DMS 273 (cell line): ENCODE measurements around the gene CHST8.
A peak's percentile ranks its signal among the peaks of the same experiment; 100 is the strongest.

ENCODE experiments used
- DNase-seq: peaks from one replicate; lab custom pipeline; 2025; ENCODE audit not compliant: unreplicated experiment; lab: John Stamatoyannopoulos, UW

Gene CHST8

DNA sequence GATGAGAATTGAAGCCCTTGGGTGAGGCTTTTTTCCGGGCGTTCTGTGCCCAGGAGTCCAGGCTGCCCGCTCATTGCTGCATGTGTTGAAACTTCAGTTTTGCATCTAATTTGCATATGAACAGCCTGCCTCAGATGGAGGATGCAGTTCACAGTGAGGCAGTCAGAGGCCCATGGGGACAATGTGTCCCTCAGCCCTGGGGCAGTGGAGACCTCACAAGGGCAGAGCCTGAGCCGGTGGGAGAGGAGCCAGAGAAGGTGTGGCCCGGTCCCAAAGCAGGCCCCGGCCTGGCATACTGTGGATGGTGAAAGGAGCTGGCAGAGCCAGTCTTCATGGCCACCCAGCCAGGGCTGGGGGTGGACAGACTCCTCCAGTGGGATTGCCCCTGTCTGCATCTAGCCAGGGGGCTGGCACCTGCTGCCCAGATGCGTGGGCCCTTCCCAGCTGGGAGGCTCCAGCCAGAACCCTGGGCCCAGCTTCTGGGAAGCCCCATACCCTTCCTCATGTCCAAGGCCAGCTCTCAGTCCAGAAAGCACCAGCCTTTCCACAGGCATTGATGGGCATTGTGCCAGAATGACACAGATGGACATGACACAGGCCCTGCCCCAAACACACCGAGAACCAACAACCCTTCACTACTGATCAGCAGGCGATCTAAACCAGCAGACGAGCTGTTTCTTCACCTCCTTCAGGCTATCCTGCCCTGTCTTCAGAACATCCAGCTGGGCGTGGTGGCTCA, 142.0 kb downstream of the CHST8 start:
- peak; percentile 41 for DNase-seq

DNA sequence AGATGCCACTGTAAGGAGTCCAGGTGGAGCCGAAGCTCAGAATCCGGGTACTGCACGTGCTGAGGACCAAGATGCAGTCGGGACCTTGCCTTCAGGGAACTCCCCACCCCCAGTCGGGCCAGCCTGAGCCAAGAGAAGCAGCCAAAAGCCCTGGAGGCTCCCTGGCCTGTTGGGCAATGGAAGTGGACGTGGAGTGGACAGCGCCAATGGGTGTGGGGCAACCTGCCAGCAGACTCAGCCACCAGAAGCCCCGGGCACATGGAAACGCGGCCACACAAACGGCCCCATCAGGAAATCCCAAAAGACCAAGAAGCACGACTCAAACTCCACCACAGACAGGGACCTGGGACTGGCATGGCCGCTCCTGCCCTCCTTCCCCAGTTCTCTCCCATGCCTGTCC, 144.9 kb downstream of the CHST8 start:
- DNase-seq = no peak

DNA sequence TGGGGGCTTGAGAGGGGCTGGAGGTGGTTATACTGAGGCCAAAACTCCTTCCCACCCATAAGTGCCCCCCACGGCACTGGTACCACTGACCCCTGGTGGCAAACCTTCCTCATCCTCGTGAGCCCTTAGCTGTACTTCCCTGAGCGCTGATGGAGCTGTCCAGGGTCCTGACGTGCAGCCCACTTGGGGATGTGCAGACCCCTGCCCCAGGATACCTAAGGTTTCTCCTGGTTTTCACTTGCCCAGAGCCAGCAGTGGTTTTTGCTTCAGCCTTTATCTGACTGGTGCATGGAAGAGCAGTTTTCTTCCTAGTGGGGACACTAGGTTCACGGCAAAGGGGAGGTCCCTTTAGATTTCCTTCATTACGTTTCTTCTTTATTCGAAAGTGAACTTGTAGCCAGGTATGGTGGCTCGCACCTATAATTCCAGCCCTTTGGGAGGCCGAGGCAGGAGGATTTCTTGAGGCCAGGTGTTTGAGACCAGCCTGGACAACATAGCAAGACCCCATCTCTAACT, 146.2 kb downstream of the CHST8 start:
- peak; percentile 61 for DNase-seq

DNA sequence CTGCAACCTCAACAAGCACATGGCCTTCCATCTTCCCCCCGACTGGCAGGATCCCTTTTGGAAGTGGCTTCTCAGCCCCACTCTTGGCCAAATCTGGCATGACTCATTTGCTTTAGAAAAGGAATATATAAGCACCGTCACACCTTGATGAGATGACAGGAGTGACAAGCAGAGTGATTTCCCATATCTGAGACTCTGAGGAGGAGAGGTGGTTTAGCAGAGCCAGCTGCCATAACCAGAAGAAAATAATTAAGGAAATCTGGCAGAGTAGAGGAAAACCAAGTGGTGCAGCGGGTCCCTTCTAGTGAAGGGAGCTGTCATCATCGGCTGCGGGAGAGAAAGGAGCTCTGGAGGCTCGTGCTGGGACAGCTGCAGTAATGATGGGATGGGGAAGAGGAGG, 147.5 kb downstream of the CHST8 start:
- DNase-seq = no peak

DNA sequence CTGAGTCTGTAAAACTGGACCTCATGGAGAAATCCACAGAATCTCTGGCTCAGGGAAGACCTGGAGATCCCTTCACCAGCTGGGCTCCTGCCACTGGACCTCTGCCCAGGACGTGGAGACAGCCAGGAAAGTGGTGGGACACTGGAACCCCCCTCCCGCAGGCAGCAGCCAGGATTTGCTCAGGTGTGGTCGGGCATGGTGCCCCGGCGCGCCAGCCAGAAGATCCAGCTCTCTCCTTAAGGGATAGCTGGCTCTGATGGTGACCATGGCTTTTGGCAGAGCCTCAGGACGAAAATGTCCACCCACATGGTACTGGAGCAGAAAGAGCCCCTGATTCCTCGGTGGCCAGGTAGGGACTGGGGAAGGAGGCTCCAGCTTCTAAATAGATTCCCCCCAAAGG, 148.4 kb downstream of the CHST8 start:
- DNase-seq = no peak

DNA sequence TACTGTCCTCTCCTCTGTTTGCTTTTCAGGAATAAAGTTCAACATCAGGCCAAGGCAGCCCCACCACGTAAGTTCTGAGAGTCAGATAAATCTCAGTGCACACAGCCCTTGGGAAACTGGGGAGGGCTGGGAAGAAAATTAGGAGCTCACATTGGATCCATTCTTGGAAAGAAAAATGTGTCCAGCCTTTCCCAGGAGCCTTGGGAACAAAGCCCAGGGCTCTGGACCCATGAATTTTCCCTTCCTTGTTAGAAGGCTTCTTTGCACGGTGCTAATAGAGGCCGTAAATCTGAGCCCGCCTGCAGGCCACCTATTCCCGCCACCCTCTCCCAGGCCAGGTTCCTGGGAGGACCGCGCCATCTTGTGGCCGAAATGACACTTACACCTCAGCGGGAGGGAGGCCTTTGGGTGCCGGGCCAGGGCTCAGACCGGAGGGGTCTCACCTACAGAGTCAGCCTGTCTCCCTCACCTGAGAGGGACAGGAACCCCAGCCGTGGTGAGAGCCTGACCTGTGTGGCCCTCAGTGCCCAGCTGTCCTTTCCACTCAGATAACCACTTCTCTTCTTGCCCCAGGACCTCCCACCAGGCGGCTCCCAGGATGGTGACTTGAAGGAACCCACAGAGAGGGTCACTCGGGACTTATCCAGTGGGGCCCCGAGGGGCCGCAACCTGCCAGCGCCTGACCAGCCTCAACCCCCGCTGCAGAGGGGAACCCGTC, 149.8 kb downstream of the CHST8 start:
- peak; percentile 90 for DNase-seq

DNA sequence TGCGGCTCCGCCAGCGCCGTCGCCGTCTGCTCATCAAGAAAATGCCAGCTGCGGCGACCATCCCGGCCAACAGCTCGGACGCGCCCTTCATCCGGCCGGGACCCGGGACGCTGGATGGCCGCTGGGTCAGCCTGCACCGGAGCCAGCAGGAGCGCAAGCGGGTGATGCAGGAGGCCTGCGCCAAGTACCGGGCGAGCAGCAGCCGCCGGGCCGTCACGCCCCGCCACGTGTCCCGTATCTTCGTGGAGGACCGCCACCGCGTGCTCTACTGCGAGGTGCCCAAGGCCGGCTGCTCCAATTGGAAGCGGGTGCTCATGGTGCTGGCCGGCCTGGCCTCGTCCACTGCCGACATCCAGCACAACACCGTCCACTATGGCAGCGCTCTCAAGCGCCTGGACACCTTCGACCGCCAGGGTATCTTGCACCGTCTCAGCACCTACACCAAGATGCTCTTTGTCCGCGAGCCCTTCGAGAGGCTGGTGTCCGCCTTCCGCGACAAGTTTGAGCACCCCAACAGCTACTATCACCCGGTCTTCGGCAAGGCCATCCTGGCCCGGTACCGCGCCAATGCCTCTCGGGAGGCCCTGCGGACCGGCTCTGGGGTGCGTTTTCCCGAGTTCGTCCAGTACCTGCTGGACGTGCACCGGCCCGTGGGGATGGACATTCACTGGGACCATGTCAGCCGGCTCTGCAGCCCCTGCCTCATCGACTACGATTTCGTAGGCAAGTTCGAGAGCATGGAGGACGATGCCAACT, 150.5 kb downstream of the CHST8 start:
- no peak for DNase-seq

DNA sequence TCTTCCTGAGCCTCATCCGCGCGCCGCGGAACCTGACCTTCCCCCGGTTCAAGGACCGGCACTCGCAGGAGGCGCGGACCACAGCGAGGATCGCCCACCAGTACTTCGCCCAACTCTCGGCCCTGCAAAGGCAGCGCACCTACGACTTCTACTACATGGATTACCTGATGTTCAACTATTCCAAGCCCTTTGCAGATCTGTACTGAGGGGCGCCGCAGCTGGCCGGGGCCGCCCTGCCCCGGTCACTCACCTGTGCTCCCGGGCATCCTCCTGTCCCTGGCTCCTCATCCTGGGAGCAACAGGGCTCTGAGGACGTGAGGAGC, 151.1 kb downstream of the CHST8 start:
- no peak for DNase-seq

DNA sequence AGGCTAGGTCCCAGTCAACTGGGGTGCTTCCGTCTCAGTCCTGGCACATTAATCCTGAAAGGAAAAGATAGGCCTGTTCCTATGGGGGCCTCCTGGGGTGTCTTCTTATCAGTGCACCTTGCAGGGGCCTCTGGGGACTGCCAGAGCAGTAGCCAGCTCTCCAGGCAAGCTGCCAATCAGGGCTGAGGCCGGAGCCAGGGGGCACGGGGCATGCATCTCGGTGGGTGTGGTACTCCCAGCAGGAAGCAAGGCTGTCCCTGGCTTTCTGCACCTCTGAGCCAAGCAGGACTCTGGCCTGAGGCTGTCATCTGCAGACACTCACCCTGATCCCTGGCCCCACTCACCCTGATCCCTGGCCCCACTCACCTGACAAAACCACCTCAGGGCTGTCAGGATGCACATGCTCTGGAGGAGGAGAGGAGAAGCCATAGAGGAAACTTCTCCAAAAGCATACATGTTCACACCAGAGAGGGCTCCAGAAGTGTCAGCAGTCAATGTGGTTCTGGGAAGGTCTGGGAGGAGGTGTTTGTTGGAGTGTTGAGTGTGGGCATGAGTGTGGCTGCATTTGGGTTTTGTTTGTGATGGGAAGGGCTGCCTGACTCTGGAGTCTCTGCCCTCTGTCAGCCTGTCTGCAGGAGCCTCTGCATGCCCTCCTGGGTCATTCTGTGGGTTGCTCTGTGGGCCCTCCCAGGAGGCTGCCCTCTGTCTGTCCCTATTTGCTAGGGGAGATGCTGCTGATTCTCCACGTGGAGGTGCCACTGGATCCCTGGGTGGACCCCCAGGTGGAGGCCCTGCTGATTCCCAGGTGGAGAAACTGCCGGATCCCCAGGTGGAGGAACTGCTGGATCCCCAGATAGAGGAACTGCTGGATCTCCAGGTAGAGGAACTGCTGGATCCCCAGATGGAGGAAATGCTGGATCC, 152.2 kb downstream of the CHST8 start:
- no peak for DNase-seq

DNA sequence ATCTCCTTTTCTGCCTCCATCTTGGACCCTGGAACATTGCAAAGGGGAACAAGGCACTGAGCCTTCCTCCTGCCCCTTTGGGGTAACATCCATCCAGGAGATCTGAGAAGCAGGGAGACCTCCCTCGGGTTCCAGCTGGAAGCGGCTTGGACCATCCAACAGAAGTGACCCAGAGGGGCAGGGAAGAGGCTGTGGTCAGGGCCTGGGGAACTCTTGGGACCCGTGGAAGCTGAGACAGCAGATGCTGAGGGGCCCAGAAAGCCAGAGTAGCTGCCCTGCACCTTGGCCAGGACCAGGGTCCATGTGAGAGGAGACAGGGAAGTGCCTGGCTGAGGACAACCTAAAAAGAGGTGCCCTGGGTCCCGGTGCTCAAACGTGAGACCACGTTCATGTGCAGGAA, 153.0 kb downstream of the CHST8 start:
- no peak for DNase-seq

DNA sequence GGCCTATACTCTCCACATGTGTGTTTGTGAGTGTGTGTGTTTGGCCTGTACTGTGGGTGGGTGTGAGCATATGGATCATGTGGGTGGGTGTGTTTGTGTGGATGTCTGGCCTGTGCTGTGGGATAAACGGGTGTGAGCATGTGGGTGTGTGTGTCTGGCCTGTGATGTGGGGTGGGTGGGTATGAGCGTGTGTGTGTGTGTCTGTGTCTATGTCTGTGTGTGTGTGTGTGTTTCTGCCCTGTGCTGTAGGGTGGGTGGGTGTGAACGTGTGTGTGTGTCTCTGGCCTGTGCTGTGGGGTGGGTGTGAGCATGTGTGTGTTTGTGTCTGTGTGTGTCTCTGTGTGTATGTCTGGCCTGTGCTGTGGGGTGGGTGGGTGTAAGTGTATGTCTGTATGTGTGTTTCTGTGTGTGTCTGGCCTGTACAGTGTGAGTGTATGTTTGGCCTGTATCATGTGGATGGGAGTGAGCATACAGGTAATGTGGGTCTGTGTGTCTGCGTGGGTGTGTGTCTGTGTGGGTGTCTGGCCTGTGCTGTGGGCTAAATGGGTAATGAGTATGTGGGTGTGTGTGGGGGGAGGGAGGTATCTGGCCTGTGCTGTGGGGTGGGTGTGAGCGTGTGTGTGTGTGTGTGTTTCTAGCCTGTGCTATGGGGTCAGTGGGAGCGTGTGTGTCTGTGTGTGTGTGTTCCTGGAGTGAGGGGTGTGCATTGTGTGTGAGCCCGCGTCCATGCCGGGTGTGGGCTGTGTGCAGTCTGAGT, 154.2 kb downstream of the CHST8 start:
- DNase-seq = no peak

DNA sequence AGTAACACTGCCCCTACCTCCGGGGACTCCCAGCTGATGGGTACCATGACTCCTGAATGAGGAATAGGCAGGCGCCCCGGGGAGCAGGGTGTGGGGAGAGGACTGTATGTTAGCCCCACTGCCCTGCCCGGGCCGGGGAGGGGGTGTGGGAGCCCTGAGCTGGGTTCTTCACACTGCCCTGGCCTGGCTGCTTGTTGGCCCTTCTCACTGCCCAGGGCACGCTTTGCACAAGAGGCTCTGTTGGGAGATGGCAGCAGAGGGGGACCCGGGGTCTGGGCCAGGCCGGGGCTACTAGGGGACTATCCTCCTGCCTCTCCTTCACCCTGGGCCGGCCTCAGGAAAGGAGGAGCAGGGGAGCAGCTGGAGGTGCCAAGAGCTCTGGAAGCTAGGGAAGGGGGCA, 155.6 kb downstream of the CHST8 start:
- no peak for DNase-seq

DNA sequence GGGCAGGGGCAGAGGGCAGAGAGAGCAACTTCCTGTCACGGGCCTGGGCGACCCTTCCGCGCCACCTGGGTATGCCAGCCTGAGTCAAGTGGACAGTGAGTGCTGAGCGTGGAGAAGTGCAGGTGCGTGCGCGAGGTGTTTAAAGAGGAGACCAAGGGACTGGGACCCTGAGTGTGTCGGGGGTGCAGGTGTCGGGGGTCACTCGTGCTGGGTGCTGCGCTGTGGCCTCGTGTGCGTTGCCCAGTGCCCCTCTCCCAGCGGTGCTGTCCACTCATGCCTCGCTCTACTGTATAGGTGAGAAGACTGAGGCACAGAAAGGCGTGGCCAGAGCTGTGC, 156.0 kb downstream of the CHST8 start:
- DNase-seq = no peak

DNA sequence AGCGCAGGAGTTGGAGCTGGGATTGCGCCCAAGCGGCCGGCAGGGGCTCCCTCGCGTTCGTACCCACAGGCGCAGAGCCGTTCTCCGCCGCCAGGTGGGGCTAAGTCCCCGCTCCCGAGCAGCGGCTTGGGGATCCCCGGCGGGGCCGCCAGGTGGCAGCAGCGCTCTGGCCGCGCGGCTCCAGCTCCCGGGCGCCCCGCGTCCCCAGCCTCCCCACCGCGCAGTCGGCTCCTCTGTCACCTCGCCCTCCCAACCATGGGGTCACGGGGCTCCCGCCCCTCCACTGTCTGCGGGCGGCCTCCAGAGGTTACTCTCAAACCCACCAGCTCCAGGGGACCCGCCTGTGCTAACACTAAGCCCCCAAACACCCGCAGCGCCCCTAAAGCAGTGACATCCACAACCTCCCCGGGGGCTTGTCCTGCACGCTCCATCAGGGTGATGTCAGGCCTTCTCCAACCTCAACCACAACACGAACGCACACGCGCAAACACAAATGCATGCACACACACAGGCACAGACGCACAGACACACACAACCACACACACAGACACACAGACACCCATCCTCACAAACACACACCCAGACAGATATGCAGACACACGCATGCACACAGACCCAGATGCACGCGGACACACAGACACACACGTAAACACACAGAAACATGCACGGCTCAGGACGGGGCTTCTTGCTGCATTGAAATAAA, 156.5 kb downstream of the CHST8 start:
- peak; percentile 93 for DNase-seq

DNA sequence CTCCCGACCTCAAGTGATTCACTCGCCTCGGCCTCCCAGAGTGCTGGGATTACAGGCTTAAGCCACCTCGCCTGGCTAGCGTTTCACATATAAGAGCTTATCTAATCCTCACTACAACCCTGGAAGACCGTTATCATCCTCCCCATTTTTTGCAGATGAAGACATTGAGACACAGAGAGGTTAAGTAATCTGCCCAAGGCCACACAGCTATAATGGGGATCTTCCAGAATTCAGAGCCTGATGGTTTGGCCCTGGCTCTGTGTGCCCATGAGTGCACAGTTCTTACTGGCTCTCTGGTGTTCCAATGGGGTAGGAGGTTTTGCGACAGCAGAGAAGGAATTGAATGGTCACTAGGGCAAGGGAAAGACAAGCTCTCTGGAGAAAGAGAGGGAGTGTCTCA, 158.1 kb downstream of the CHST8 start:
- DNase-seq = no peak

DNA sequence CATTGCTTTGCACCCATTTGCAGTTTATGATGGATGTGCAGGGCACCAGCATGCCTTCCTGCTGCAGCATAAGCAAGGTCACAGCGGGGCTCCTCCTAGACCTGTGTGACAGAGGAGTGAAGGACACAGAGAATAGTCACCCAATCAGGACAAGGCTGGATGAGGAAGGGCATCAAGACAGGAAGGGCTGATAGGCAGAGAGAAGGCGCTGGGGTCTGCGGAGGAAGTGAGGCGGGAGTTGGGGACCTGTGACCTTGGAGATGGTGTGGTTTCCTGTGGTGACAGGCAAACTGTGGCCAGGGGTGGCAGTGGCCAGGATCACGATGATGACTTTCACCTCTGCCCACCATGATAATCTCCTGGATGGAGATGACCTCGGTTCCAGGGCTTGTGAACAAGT, 158.5 kb downstream of the CHST8 start:
- DNase-seq = no peak

DNA sequence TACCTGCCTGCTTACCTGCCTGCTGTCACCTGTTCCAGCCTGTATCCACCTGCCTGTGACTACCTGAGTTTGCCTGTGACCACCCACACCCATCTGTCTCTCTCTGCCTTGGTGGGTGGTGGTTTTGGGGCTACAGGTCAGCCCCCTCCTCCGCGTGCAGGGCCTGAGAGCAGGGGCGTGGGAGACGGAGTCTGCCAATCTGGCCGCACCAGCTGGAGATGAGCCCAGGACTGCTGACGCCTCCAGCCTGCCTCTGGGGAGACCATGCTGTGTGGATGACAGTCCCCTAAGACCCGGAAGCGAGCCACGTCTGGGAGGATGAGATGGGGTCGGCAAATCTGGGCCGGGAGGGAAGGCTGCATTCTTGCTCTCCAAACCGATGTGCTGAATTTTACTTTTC, 159.0 kb downstream of the CHST8 start:
- no peak for DNase-seq

DNA sequence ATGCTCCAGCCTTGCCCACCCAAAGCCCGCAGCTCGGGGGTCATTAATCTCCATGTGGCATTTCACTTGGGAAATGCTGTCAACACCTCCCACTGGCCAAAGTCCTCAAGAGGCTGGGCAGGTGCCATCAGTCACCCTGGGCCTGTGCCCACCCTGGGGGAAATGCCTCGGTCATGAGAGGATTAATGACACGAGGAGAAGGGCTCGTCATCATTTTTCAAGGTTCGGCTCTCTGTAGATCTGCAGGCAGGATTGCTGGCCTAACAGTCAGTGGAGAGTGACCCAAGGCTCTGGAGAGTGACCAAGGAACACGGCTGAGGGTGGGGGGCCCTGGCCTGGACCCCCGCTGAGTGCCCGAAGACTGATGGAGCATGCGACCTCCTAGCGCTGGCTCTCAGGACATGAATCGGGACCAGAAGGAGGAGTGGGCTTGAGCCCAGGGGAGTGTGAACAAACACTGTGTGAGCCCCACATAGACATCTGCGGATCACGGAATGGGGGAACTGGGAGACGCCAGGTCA, 159.7 kb downstream of the CHST8 start:
- no peak for DNase-seq

DNA sequence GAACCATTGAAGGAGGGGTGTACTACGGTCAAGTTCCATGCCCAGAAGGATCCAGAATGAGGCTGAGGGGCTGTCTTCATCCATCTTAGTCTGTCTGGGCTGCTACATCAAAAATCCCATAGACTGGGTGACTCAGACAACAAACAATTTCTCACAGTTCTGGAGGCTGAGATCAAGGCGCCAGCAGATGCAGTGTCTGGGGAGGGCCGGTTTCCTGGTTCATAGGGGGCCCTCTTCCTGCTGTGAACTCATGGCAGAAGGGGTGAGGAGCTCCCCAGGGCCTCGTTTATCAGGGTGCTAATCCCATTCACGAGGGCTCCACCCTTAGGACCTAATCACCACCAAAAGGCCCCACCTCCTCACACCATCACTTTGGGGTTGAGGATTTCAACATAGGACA, 160.2 kb downstream of the CHST8 start:
- no peak for DNase-seq

DNA sequence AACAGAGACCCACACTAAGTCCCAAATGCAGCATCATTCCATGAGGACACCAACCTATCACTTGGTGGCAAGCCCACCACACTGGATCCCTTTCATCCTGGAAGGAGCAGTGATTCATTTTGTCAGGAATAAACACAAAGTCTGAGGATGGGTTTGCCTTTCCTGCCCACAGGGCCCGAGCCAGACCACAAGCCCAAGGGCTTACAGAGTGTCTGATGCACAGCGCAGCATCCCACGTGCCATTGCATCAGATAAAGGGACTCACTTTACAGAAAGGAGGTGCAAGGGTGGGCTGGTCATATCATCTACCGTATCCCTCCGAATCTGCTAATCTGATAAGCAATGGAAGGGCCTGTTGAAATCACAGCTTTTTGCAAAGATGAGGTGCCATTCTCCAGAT, 162.7 kb downstream of the CHST8 start:
- DNase-seq = no peak
